GM18867 (cell line): ENCODE data around the gene TTC16.
"Not testable (repeated sequence)": the region's sequence is repeated elsewhere in the genome, so short reads cannot be mapped to it uniquely, and the experiment has no call there.

ENCODE experiments used
- ATAC-seq: cut with Tn5 transposase; IDR thresholded peaks from one replicate; pipeline ENCODE4 v1.9.1; 2021; ENCODE audit warnings: mild to moderate bottlenecking, moderate library complexity; ENCODE audit not compliant: unreplicated experiment

The TTC16 gene

GRCh38 chr9:127780126-127780885 is 64.4 kb downstream of the TTC16 start:
- no peak for ATAC-seq

GRCh38 chr9:127780909-127781308 is 65.0 kb downstream of the TTC16 start:
- ATAC-seq: not testable (repeated sequence)
